Femur (tissue), 1 donor: ENCODE measurements around the gene BACH2.
"Not testable (repeated sequence)": the region's sequence is repeated elsewhere in the genome, so short reads cannot be mapped to it uniquely, and the experiment has no call there.

Experiments
- DNase-seq: peaks from one replicate; pipeline ENCODE4 v3.0.0-alpha.2; 2017

BACH2 gene

GRCh38 chr6:89984926-89985750 lies 311.5 kb downstream of the BACH2 start:
- peak; percentile 85 for DNase-seq

DNA sequence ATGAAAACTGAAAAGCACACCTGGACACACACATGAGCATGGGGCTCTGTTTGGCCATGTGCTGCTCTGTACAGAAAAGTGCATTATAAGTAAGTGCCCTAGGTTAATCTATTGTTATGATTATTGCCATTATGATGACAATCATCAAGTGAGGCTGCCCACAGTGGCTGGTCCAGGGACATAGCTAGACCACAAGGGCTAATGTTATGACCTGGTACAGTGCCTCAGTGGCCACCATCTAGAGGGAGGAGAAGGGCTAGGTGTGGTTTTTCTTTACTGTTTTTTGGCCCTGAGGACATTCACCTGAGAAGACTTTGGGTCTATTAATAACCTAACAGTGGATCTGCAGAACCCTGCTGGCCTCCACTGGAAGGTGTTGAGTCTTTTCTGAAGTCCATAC lies 316.3 kb downstream of the BACH2 start:
- no peak for DNase-seq

GRCh38 chr6:89979481-89980119 lies 317.0 kb downstream of the BACH2 start:
- DNase-seq, result no peak

DNA sequence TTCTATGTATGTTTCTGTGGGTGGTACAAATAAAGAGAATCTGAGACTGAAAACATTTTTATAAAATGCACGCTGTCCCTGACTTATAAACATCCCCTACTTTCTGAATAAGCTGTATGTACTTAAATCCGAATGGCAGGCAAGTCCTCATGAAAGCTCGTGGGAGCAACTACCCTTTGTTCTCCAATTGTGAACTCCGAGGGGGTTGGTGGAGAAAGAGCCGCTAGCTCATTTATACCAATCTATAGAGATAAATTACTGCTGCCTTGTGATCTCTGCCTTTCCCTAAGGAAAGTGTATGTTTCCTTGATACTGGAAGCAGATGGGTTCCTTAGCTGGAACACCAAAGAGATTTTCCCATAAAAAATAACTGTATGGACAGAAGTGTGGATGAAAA lies 317.9 kb downstream of the BACH2 start:
- no peak for DNase-seq

DNA sequence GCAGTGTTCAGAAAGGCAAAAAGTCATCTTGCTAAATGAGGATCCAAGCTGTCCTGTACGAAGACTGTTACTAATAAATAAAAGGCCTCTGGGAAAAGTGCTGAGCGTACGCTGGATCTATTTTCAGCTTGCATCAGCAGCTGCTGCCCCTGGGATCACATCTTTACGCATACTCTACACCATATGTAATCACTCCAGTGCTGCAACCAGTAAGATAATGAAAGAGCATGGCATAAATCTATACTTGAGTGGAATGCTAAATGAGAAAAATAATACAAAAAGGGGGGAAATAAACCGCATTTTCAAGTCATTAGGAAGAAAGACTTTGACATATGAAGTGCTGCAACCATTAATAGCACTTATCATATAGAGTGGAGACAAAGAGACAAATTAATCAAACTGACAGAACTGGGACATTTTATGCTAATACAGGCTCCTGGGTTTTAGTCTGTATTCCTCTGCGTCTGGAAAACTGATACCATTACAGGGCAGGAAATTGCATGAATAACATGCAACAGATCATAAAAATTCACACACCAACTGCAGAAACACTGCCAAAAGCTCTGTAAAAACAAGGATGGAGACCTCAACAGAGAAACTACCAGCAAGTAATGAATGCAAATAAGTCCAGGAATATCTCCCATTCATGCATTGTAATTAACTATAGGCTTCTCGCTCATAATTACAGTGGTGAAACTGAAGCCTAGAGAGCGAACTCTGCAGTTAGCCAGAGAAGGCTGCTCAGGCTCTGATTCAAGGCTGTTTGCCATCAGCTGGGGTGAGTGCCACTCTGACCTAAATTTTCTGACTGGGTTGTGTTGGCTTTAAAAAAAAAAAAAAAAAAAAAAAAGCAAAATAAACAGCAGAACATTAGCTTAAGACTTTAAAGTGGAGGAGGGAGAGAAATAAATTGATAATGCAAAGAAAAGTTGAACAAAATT lies 318.6 kb downstream of the BACH2 start:
- peak; percentile 77 for DNase-seq

DNA sequence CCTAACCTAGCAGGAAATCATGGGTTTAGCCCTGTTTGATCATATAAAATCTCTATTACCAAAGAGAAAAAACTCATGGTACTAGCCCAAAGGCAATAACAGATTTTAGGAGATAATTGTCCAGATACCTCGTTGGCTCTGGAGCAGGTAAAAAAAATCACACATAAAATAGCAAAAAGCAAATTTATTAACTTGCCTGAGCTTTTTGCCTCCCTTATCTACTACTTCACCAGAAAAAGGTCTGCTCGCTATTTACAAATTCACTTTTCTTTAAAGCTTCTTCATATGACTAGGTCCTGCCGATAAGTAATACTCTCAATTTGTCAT lies 320.0 kb downstream of the BACH2 start:
- no peak for DNase-seq

DNA sequence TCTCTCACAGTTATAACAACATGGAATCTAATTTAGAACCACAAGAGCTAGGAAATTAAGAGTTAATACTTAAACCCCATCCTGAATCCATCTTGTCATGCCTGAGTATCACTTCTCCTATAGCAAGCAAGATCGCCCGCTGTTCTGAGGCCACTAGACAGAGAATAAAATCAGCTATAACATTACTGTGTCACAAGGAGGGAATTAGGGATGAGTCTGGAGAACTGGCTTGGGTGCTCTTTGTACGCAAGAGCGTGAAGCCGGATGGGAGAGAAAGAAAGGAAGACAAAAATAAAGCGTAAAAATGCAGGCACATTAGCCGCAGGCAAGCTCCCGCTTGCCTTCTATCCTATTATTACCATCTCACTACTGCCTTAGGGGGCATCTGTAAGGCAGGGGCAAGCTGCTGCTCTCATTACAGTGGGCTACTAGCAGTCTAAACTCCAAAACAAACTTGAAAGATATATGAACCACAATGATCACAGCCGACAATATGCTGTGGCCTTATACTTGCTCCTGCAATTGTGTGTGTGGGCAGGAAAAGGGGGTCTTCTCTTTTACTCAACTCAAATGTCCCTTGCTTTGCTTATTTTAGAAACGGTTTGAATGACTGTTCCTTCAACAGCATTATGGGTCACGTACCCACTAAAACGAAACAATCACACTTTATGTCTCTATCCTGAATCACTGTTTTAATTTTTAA lies 320.5 kb downstream of the BACH2 start:
- no peak for DNase-seq

GRCh38 chr6:89975366-89975765 lies 321.3 kb downstream of the BACH2 start:
- DNase-seq, result no peak

DNA sequence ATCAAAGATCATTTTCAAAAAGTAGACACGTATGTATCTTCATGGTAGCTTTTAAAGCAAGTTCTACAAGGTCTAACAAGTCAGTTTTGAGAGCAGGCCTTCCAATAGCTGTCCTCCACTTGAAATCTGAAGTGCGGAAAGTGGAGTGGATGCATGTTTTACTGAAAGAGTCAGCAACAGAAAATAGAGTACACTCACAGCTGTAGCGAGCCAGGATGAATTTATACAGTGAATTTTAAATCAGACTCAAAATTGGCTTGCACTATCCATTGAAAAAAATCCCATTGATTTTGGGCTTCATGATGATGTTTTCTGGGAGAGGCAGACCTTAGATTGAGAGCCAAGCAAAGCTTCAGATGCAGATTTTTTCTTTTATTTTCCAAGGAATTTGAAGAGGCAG lies 321.8 kb downstream of the BACH2 start:
- DNase-seq, result no peak

- no peak for DNase-seq
These were observed 324.6 kb downstream of the BACH2 start for GRCh38 chr6:89972025-89972381.

DNA sequence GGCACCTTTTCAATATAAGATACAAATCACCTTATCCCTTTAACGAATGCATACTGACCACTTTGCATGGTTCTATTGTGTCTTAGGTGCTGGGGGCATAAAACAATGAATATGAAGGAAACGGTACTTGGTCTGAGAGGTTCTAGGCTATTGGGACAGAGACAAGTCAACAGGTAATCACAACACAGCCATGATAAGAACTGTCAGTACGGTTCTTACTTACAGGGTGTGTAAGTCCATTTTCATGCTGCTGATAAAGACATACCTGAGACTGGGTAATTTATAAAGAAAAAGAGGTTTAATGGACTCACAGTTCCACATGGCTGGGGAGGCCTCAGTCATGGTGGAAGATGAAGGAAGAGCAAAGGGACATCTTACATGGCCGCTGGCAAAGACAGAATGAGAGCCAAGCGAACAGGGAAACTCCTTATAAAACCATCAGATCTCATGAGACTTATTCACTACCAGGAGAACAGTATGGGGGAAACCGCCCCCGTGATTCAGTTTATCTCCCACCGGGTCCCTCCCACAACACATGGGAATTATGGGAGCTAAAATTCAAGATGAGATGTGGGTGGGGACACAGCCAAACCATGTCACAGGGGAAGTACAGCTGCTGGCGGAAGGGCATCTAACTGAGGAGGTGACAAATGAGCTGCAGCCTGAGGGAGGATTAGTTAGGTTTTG lies 325.2 kb downstream of the BACH2 start:
- DNase-seq, result not testable (repeated sequence)

GRCh38 chr6:89970609-89971337 lies 325.9 kb downstream of the BACH2 start:
- DNase-seq, result peak; percentile 64

DNA sequence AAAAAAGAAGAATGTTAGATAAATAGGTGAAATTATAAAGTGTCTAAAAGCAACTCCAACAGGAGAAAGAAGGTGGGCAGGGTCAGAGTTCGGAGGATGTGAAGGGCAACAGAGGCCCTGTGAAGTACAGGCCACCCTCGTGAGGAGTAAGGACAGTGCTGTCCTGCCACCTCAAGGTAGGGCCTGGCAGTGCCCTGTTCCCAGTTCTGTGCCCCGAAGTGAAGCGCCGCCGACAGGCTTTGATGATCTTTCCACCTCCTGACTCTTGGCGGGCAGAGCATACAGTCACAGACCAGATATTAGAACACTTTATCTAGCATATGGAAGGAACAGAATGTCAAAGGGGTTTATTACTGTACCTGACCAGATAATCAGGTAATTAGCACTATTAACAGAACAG lies 326.6 kb downstream of the BACH2 start:
- no peak for DNase-seq

DNA sequence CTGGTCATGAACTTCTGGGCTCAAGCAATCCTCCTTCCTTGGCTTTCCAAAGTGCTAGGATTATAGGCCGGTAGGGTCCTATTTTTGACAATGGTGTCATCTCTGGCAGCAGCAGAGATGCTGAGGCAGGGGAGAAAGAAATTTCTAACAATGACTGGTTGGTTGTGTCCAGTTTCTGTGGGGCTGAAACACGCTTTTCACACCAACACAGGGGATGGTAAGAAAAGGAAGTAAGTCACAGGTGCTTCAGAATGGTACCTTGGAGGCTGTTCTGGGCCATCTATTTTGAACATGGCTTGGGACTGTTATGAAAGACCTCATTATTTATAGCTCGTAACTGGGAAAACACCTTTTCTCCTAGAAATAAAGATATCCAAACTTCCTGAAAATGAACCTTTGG lies 329.7 kb downstream of the BACH2 start:
- no peak for DNase-seq

DNA sequence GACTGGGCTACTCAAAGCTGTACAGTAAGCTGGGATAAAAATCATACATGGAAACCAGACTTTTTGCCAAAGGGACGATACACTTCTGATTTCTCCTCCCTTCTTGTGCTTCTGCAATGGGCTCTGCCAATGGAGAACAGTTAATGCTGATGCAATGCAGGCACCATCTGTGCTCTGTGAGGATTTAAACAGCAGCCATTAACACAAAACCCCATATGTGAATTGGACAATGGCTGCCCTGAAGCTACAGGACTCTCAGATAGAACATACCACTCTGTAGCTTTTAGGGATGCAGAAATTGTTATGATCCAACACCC lies 330.5 kb downstream of the BACH2 start:
- DNase-seq, result no peak

DNA sequence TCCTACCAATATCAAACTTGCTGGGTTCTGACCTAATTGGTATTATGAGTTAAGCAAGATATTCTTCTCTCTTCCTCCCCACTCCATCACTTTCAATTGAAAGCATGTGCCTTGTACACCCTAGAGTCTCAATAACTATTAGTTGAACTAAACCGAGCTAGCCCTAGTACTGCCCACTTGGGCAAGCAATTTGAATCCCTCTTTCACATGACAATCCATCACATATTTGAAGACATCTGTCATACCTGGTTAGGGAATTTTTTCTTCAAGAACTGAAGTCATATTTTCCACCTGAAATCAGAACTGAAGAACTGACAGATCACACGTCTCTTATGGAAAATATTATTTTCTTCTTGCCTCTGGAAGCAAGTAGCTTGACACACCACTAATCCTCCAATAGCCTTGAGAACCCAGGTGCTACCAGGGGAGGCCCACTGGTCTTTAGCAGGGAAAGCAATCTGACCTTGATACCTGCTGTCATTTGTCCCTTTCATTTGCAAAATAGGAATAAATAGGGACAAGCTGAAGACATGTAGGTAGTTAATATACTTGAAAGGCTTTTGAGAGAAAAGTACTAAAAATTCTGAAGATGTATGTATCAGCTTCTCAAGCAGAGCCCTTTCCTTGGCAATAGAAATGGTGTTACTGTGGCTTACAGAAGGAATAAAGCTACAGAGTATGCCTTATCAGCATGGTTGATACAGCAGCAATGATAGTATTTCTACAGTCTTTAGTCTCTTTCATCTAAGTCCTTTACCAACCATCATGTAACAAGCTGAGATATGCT lies 331.0 kb downstream of the BACH2 start:
- DNase-seq, result no peak

- DNase-seq, result no peak
These were observed 333.3 kb downstream of the BACH2 start for GRCh38 chr6:89963391-89963790.

DNA sequence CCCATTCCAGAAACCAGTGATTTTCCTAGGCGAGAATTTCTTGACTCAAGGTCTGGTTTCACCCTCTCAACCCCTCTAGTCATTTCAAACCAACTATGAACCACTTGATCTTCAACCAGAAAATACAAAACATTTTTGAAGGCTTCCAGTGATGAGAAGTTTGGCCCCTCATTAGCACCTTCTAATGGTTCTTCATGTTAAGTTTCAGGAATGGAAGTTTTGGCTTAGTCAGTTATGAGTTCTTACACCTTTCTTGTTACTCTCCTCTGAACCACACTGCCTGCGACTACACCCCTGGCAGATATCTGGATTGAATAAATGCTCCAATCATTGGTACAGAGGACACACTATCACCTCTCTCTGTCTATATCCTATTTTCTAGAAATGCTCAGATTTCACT lies 335.2 kb downstream of the BACH2 start:
- DNase-seq, result no peak

GRCh38 chr6:89959883-89960282 lies 336.8 kb downstream of the BACH2 start:
- DNase-seq, result no peak

DNA sequence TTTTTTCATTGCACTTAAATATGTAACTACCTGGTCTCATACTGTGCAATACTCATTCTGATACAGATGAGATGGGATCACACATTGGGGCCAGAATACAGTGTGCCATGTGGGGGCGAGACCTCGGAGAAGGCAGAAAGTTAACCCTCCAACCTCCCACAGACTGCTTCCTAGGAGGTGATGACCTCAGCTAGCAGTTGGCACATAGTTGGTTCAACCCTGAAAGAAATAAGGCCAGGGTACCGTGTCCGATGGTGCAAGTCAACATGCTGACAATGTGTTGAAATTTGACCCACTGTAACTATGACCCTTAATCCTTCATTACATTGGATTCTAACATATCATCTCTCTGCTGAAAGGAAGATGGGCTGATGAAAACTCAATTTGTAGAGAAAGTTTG lies 340.5 kb downstream of the BACH2 start:
- DNase-seq, result no peak

- DNase-seq, result no peak
These were observed 341.3 kb downstream of the BACH2 start for GRCh38 chr6:89955364-89955763.
